Activated gamma-delta T cell treated with anti-CD3 and anti-CD28 coated beads, Interleukin-2, amount 50 U/mL, for 16 hours (primary cell): ENCODE data around the gene RABIF.

Experiments used
- DNase-seq: peaks from one replicate; pipeline ENCODE4 v3.0.0-alpha.2; 2020; ENCODE audit warnings: low read depth

Gene RABIF

DNA sequence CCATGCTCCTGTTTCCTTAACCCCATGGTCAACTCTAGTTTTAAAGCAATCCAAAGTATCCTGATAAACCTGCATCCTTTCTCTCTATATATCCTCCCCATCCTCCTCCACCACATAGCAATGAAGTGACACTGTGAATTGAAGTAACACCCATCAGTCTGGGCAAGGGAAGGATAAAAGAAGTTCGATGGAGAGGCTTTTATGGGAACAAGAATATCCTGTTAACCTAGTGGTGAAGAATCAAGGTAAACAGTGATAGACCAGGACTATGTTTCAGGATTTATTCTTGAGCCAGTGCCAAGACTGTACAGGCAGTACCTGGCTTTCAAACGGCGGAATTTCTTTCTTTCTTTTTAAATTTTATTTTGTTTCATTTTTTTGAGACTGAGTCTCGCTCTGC lies 17.6 kb downstream of the RABIF start:
- DNase-seq = no peak

GRCh38 chr1:202862679-202863560 lies 26.0 kb downstream of the RABIF start:
- no peak for DNase-seq

DNA sequence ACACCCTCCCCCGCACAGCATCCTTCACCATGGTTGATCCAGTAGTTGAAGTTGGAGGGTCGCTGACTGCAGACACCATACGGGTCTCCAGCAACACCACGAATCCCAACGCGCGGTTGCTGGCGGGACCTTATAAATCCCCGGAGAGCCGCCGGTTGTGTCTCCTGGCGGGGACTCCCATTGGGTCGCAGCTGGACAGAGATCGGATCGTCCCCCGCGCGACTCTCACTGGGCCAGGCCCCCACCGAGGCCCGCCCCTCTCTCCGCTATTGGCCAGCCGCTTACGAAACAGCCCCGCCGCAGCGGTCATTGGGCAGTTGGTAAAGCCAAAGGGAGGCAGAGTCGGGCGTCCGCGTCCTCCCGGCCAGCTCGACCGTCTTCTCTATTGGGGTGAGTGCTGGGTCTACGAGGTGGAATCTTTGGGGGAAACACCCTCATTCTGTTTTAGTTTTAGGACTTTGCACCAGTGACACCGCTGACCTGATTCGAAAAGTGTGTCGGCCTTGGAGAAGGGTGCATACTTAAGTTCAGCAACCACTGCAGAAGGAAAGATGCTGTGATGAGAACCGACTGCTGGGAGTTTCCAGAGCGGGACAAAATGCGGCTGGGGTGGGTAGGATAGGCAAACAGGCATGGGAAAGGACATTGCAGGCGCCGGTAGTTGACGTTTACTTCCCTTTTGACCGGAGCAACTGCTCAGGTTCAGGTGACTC lies 27.4 kb downstream of the RABIF start:
- DNase-seq = peak; percentile 9

DNA sequence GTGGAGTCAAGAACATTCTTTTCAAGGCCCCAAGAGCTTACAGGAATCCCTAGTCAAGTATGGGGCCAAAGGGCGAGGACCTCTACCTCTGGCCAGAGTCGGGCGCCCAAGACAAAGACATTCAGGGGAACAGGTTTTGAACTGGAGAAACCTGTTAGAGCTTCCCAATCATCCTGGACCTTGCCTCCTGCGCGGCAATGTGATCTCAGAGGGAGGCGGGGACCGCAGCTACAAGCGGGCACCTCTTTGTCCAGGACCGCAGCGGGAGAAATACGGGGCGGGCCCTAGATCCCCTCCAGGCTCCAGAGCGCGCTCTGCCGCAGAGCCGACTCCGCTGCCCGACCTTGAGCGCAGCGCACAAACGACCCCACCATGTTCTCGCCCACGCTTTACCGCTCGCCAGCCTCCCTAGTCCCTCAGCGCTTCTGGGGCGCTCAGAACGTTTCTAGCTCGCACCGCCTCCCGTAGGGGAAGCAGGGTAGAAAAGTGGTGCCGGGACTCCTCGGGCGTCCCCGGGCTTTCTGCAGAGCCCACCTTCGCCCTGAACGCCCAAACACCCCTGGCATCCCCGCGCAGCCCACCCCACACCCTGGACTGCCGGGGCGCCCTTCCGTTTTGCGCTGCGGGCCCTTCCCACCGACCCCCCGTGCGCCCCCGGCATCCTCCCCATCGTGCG lies 28.1 kb downstream of the RABIF start:
- peak; percentile 5 for DNase-seq

- DNase-seq = no peak
Observed at GRCh38 chr1:202858789-202859414, 30.0 kb downstream of the RABIF start.

- DNase-seq = no peak
Observed at GRCh38 chr1:202858331-202858730, 30.6 kb downstream of the RABIF start.

DNA sequence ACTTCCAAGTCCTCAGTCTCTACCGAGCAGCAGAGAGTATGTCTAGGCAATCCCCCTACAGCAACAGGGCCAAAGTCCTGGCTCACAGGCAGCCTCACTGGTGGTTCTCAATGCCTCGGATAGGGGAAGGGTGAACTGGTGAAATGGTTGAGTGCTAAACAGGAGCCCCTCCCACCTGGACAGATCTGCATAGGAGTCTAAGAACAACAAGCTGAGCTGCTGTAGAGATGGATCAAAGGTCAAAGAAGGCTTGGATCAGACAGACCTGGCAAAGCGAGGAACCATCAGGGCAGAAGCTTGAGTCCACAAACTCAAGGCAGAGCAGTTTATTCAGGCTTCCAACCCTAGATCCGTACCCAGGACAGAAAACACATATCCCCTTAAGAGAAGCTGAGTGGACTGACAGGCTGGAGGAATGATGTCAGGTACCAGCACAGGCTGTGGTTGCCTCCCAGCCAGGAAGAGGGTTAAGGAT lies 31.8 kb downstream of the RABIF start:
- DNase-seq = no peak

DNA sequence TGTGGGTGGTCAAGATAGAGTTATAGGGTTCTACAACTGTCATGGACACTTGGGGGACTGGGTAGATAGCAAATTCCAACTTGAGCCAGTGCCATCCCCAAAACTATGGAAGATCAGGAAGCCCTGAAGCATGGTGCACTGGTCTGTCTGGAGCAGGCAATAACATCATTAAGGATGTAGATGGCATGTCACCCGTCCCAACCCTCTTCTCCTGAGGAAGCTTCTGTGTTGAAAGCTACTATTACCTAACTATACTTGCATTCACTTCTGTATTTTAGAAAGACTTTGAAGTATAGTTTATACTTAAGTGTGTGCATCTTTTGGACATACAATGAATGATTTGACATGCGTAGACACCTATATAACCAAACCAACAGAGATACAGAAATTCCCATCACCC lies 32.9 kb downstream of the RABIF start:
- DNase-seq = no peak

GRCh38 chr1:202854787-202855186 lies 34.2 kb downstream of the RABIF start:
- DNase-seq = no peak

DNA sequence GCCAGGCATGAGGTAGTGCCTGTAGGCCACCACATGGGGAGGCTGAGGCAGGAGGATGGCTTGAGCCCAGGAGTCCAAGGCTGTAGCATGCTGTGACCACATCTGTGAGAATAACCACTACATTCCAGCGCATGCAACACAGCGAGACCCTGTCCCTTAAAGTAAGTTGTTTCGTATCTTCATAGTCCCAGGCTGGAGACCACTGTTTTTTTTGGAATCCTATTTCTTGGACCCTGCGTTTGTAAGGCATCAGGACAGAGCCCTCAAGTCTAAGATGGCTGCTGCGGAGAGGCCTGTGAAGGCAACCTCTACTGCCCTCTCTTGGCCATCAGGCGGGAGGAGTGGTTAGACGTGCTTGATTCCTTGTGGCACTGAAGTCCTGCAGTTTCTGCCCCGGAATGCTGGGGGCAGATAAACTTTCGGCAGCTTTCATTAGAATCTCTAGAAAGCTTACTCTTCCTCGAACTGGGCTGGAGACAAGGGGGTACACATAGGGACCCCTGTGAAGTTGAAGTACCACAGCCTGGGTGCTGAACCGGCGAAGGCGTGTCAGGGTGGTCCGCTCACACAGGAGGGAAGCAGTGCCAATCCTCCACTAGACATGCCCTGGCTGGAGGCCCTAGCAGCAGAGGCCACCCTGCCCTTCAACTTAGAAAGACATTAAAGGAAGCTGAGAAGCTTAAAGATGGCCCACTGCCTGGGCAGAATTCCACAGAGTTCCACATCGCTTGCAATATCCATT lies 36.6 kb downstream of the RABIF start:
- DNase-seq = no peak

GRCh38 chr1:202850593-202851362 lies 38.2 kb downstream of the RABIF start:
- DNase-seq = no peak

DNA sequence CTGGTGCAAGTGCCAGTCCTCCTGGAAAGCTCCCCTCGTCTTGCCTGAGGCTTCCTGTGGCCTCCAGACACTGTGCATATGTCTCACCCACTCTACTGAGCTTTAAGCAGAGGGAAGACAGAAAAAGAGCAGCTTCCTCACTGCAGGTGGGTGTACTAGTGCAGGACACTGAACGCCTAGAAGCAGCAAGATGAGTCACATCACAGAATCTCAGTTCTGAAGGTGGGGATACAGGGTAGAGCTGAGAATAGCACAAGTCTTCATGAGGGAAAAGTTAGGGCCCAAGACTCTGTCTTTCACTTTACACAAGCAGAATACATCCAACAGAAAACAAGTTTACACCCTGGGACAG lies 40.8 kb downstream of the RABIF start:
- no peak for DNase-seq

GRCh38 chr1:202844935-202845334 lies 44.0 kb downstream of the RABIF start:
- no peak for DNase-seq

- no peak for DNase-seq
Observed at GRCh38 chr1:202844259-202844658, 44.7 kb downstream of the RABIF start.

- DNase-seq = no peak
Observed at GRCh38 chr1:202843081-202843480, 45.9 kb downstream of the RABIF start.

GRCh38 chr1:202837746-202838262 lies 51.1 kb downstream of the RABIF start:
- DNase-seq = no peak

GRCh38 chr1:202836623-202837403 lies 52.1 kb downstream of the RABIF start:
- DNase-seq = no peak

- peak; percentile 11 for DNase-seq
Observed at GRCh38 chr1:202835548-202836072, 53.3 kb downstream of the RABIF start.

DNA sequence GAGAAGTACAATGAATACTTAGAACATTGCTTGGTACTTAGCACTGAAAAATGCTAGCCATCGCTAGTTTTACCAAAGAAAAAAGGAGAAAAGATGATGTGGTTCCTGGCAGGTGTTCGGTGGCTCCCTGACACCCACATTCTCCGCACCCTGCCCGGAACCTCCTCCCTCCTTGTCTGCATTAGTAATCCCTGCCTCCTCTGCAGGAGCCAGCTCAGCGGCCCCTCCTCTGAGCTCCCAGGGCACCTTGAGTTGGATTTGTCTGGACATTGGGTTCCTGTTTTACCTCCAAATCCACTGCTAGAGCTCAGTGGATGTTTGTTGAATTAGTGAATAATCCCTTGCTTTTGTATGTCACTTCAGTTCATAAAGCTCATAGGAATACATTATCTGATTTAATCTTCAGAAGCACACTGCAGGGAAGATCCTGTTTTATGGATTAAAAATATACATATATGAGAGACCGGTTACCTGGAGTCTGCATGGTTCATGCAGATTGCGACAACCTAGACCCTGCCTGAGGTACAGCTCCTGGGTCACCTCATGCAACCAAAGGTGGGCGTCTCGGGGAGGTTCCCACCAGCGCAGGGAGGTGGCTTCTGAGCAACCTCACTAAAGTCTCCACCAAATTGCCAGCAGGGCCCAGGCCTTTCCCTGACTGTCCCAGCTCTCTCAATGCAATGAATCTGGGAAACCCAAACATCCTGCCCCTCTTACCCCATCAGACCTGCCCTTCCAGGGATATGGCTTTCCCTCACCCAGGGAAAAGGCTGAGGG lies 54.0 kb downstream of the RABIF start:
- DNase-seq = no peak
